ENCODE measurements around the gene DNAJC19.

GRCh38 chr3:181006541-181006940, 17.0 kb upstream of the DNAJC19 start:
- no peak for TF ChIP-seq CTCF (IDR thresholded peaks at IDR 0.05)
- no peak for TF ChIP-seq POLR2A (IDR thresholded peaks at IDR 0.05)

Measured in lower leg skin (tissue), 3 donors.